Measurements from ENCODE around the gene IPO4. TPM values are rescaled to one million over a fixed set of nuclear protein-coding genes. Genes with fewer than 3 reads are reported as not detected.

Gene IPO4
- total and polyA plus RNA-seq, 2 experiments from 2014 or later: 19.0 to 19.5 TPM

GRCh38 chr14:24192933-24193332 lies 4.3 kb upstream of the IPO4 start:
- Histone ChIP-seq H3K36me3 (replicated peaks; ENCODE audit: insufficient read depth, low read depth) (no peaks in the 10 kb centered on the region), H3K27me3 (no peaks in the 10 kb centered on the region), H3K4me2 (no peak overlapping the region), H3K9me3 (ENCODE audit: low read depth) (no peaks in the 10 kb centered on the region), H3K4me3 (no peak overlapping the region), H3K27ac (no peak overlapping the region), H3K79me2 (peaks cover 48% of the 10 kb centered on the region), H3K4me1 (ENCODE audit: insufficient read depth) (peaks cover 14% of the 10 kb centered on the region), H3K9me2 (replicated peaks; ENCODE audit: insufficient read depth) (no peaks in the 10 kb centered on the region), H4K20me1 (ENCODE audit: insufficient read depth, poor library complexity, severe bottlenecking) (no peaks in the 10 kb centered on the region), H2AFZ (no peak overlapping the region)
- DNase-seq (ENCODE audit: low spot score): no peak
- TF ChIP-seq EZH2 (IDR thresholded peaks at IDR 0.05; ENCODE audit: borderline replicate concordance) (no peak), EZH2phosphoT487 (IDR thresholded peaks at IDR 0.05; ENCODE audit: low read depth, severe bottlenecking, unreplicated experiment) (no peak)
- WGBS (ENCODE audit: low lambda C conversion rate, missing lambda C conversion rate): 97% methylated on average over 15 of the region's 15 CpGs

DNA sequence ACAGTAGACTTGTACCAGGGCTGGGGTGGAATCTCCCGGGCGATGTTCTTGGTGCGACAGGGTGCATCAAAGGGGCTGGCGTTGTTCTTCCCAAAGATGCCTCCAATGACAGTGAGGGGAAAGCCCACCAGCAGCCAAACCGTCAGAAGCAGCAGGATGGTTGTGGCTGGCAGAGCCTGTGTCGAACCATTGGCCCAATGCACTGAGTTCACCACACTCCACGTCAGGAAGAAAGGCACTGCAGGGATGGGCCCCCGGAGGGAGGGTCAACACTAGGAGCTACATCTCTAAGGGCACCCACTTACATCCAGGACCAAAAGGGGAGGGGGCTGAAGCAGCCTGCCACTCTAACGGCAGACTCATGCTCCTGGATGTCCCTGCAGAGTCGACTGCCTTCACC lies 1.8 kb upstream of the IPO4 start:
- TF ChIP-seq EZH2phosphoT487 (IDR thresholded peaks at IDR 0.05; ENCODE audit: low read depth, severe bottlenecking, unreplicated experiment) (no peak), EZH2 (IDR thresholded peaks at IDR 0.05; ENCODE audit: borderline replicate concordance) (no peak)
- TF ChIP-seq, protein P1, sequence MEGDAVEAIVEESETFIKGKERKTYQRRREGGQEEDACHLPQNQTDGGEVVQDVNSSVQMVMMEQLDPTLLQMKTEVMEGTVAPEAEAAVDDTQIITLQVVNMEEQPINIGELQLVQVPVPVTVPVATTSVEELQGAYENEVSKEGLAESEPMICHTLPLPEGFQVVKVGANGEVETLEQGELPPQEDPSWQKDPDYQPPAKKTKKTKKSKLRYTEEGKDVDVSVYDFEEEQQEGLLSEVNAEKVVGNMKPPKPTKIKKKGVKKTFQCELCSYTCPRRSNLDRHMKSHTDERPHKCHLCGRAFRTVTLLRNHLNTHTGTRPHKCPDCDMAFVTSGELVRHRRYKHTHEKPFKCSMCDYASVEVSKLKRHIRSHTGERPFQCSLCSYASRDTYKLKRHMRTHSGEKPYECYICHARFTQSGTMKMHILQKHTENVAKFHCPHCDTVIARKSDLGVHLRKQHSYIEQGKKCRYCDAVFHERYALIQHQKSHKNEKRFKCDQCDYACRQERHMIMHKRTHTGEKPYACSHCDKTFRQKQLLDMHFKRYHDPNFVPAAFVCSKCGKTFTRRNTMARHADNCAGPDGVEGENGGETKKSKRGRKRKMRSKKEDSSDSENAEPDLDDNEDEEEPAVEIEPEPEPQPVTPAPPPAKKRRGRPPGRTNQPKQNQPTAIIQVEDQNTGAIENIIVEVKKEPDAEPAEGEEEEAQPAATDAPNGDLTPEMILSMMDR (IDR thresholded peaks at IDR 0.05; ENCODE audit: poor library complexity): no peak
- Histone ChIP-seq H3K9me3 (ENCODE audit: low read depth) (no peaks in the 10 kb centered on the region), H3K4me2 (no peak overlapping the region), H3K36me3 (replicated peaks; ENCODE audit: insufficient read depth, low read depth) (no peaks in the 10 kb centered on the region), H4K20me1 (ENCODE audit: insufficient read depth, poor library complexity, severe bottlenecking) (no peaks in the 10 kb centered on the region), H3K79me2 (peaks cover 46% of the 10 kb centered on the region), H3K27ac (no peak overlapping the region), H3K4me1 (ENCODE audit: insufficient read depth) (peaks cover 14% of the 10 kb centered on the region), H3K27me3 (no peaks in the 10 kb centered on the region), H2AFZ (no peak overlapping the region), H3K9me2 (replicated peaks; ENCODE audit: insufficient read depth) (no peaks in the 10 kb centered on the region), H3K4me3 (no peak overlapping the region)
- WGBS (ENCODE audit: low lambda C conversion rate, missing lambda C conversion rate): 96% methylated on average over 10 of the region's 10 CpGs
- DNase-seq (ENCODE audit: low spot score): no peak

DNA sequence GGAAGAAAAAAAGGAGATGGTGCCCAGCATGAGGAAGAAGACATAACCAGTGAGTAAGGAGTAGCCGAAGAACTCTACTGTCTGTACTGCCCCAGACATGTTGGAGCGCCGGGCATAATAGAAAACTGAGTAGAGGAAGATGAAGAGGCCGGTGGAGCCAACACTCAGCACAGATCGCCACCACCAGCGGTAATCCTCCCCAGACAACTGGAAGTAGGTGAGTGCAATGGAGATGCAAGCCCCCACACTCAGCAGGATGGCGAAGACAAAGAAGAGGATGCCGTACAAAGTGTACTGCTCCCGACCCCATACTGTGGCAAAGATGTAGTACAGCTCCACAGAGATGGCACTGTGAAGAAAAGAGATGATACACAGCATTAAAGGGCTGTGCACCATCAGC lies 844 bp upstream of the IPO4 start:
- TF ChIP-seq, protein P1 (IDR thresholded peaks at IDR 0.05; ENCODE audit: poor library complexity): no peak
- TF ChIP-seq EZH2phosphoT487 (IDR thresholded peaks at IDR 0.05; ENCODE audit: low read depth, severe bottlenecking, unreplicated experiment): no peak
- no peak for TF ChIP-seq EZH2 (IDR thresholded peaks at IDR 0.05; ENCODE audit: borderline replicate concordance)
- Histone ChIP-seq H3K36me3 (replicated peaks; ENCODE audit: insufficient read depth, low read depth) (no peaks in the 10 kb centered on the region), H3K79me2 (peaks cover 38% of the 10 kb centered on the region), H3K9me3 (ENCODE audit: low read depth) (no peaks in the 10 kb centered on the region), H3K27me3 (no peaks in the 10 kb centered on the region), H2AFZ (peak overlapping the region; percentile 34), H3K9me2 (replicated peaks; ENCODE audit: insufficient read depth) (no peaks in the 10 kb centered on the region), H3K4me2 (peak overlapping the region; percentile 74), H3K27ac (peak overlapping the region; percentile 66), H3K4me3 (no peak overlapping the region), H4K20me1 (ENCODE audit: insufficient read depth, poor library complexity, severe bottlenecking) (no peaks in the 10 kb centered on the region), H3K4me1 (ENCODE audit: insufficient read depth) (peaks cover 8% of the 10 kb centered on the region)
- WGBS (ENCODE audit: low lambda C conversion rate, missing lambda C conversion rate): 96% methylated on average over 9 of the region's 9 CpGs
- no peak for DNase-seq (ENCODE audit: low spot score)

DNA sequence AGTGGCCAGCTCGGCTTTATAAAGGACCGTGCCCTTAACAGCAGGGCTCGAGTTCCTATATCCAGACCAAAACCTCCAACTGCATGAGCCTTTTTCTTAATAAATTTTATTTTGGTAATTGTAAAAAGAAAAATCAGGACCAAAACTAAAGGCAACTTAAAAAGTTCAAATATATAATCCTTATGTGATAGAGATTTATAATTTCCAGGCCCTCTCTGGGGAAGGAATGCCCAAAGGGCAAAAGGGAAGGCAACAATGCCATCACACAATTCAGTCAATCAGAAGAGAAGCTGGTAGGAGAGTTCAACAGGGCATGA lies 401 bp upstream of the IPO4 start:
- Histone ChIP-seq H3K4me2 (peak overlapping the region; percentile 74), H4K20me1 (ENCODE audit: insufficient read depth, poor library complexity, severe bottlenecking) (no peaks in the 10 kb centered on the region), H3K9me2 (replicated peaks; ENCODE audit: insufficient read depth) (no peaks in the 10 kb centered on the region), H3K79me2 (peaks cover 33% of the 10 kb centered on the region), H2AFZ (peak overlapping the region; percentile 34), H3K4me1 (ENCODE audit: insufficient read depth) (peaks cover 5% of the 10 kb centered on the region), H3K4me3 (no peak overlapping the region), H3K9me3 (ENCODE audit: low read depth) (no peaks in the 10 kb centered on the region), H3K36me3 (replicated peaks; ENCODE audit: insufficient read depth, low read depth) (no peaks in the 10 kb centered on the region), H3K27me3 (no peaks in the 10 kb centered on the region), H3K27ac (peak overlapping the region; percentile 66)
- no peak for DNase-seq (ENCODE audit: low spot score)
- TF ChIP-seq EZH2 (IDR thresholded peaks at IDR 0.05; ENCODE audit: borderline replicate concordance): no peak
- 5% methylated on average over 3 of the region's 3 CpGs for WGBS (ENCODE audit: low lambda C conversion rate, missing lambda C conversion rate)
